Duodenal mucosa (tissue), 2 donors: ENCODE results near the gene MAPK8IP1.
A peak's percentile ranks its signal among the peaks of the same experiment; 100 is the strongest.

Source experiments
- H3K27ac ChIP-seq: one replicate; pipeline ENCODE4 v1.7.0; 2013; ENCODE audit warnings: low read depth, low read length
- H3K27me3 ChIP-seq, 2 donors: one replicate each; pipeline ENCODE4 v1.7.0; 2013; ENCODE audit warnings: low read length in 2 of 2, control low read depth in 1 of 2; ENCODE audit not compliant: insufficient read depth in 2 of 2, control insufficient read depth in 1 of 2
- H3K36me3 ChIP-seq, 2 donors: one replicate each; pipeline ENCODE4 v1.7.0; 2013; ENCODE audit warnings: low read length in 2 of 2, control low read depth in 1 of 2; ENCODE audit not compliant: insufficient read depth in 2 of 2, control insufficient read depth in 1 of 2
- H3K4me1 ChIP-seq, 2 donors: one replicate each; pipeline ENCODE4 v1.7.0; 2013; ENCODE audit warnings: low read length in 2 of 2, control low read depth in 1 of 2; ENCODE audit not compliant: insufficient read depth in 2 of 2, control insufficient read depth in 1 of 2
- H3K4me3 ChIP-seq, 2 donors: one replicate each; pipeline ENCODE4 v1.7.0; 2013; ENCODE audit warnings: low read length in 2 of 2, low read depth in 1 of 2
- H3K9ac ChIP-seq, 2 donors: one replicate each; pipeline ENCODE4 v1.7.0; 2013; ENCODE audit warnings: low read length in 2 of 2, low read depth in 1 of 2
- H3K9me3 ChIP-seq, 2 donors: one replicate each; pipeline ENCODE4 v1.7.0; 2013; ENCODE audit warnings: low read length in 2 of 2, control low read depth in 1 of 2; ENCODE audit not compliant: control insufficient read depth in 1 of 2

Gene MAPK8IP1

GRCh38 chr11:45907911-45908370 lies 22.5 kb downstream of the MAPK8IP1 start:
- Histone ChIP-seq H3K36me3 (peaks cover 5 to 33% of the 10 kb centered on the region in 2 donors), H3K27ac (no peak overlapping the region), H3K4me1 (peaks cover 21 to 31% of the 10 kb centered on the region in 2 donors), H3K9me3 (no peaks in the 10 kb centered on the region), H3K4me3 (no peak overlapping the region), H3K9ac (no peak overlapping the region), H3K27me3 (no peaks in the 10 kb centered on the region)

GRCh38 chr11:45909594-45910475 lies 24.4 kb downstream of the MAPK8IP1 start:
- no peak overlapping the region for H3K9ac ChIP-seq
- H3K36me3 ChIP-seq, result peaks cover 19 to 52% of the 10 kb centered on the region in 2 donors

DNA sequence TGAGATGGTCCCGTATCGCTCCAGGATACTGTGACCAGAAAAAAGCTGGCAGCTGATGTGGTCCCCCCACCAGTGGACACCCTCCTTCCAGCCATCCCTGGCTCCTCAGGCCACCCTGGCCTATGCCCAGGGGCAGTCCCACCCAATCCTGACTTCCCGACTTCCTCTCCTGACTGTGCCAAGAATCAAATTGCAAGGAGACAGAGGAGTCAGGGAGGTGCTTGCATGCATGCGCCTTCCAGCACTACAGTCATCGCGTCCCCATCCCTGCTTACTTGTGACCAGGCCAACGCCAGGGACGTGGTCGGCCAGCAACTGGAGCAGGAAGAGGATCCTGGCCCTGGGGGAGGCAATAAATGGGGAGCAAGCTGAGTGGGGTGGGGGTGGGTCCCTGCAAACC lies 25.2 kb downstream of the MAPK8IP1 start:
- H3K27me3 ChIP-seq, result no peaks in the 10 kb centered on the region
- H3K9ac ChIP-seq, result no peak overlapping the region
- H3K9me3 ChIP-seq, result no peaks in the 10 kb centered on the region
- no peak overlapping the region for H3K27ac ChIP-seq
- H3K4me3 ChIP-seq, result no peak overlapping the region
- H3K4me1 ChIP-seq, result peaks cover 9 to 13% of the 10 kb centered on the region in 2 donors
- peaks cover 27 to 60% of the 10 kb centered on the region in 2 donors for H3K36me3 ChIP-seq

More at GRCh38 chr11:45909594-45910475, 24.4 kb downstream of the MAPK8IP1 start:
- Histone ChIP-seq H3K4me3 (no peak overlapping the region), H3K27ac (no peak overlapping the region), H3K4me1 (peaks cover 12 to 21% of the 10 kb centered on the region in 2 donors), H3K27me3 (no peaks in the 10 kb centered on the region), H3K9me3 (no peaks in the 10 kb centered on the region)

DNA sequence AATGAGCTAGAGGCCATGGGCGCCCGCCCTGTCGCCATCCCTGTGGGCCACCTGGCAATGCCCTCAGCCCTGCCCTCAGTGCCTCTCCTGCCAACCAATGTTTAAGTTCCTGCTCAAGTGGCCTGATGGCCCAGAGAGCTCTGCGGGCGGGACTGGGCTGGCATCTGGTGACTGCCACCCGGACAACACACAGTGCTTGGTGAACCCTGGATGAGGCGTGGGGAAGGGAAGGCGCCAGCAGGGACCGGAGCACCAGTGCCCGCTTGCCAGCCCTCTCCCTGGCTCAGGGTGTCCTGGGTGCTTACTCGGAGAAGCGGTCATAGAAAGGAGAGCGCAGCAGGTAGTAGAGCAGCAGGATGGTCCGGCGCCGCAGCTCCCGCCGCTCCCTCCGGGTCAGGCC lies 28.1 kb downstream of the MAPK8IP1 start:
- H3K4me3 ChIP-seq, result no peak overlapping the region
- no peak overlapping the region for H3K9ac ChIP-seq
- H3K36me3 ChIP-seq, result peaks cover 27 to 68% of the 10 kb centered on the region in 2 donors
- H3K27me3 ChIP-seq, result no peaks in the 10 kb centered on the region
- no peak overlapping the region for H3K27ac ChIP-seq
- H3K4me1 ChIP-seq, result peaks cover 11 to 16% of the 10 kb centered on the region in 2 donors
- H3K9me3 ChIP-seq, result no peaks in the 10 kb centered on the region

DNA sequence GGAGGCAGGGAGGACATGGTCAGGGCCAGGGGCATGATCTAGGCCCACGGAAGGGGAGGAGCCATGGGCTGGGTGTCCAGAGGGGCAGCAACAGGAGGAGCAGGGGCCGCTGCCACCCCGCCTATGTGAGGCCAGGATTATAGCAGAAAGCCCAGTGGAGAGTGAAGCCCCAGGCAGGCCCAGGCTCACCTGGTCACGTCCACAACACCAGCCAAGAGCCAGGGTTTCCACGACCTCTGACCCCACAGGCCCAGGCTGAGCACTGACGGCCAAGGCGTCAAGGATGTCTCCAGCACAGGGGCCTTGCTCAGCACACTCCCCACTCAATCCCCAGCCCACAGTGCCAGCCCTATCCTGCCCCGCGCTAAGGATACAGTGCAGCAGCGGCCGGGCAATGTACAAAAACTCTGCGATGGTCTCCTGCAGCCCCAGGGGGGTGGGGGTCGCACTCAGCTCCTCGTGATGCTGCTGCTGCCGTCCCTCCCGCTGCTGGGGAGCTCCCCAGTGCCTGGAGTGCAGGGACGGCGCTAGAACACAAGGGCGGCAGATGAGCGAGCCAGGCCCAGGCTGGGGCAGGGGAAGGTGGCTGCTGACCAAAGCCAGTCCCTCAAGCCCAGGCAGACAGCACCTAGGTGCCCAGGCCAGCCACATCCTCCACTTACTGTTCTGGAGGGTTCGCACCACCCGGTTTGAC lies 28.6 kb downstream of the MAPK8IP1 start:
- Histone ChIP-seq H3K9ac (no peak overlapping the region), H3K27ac (no peak overlapping the region), H3K4me1 (peaks cover 15 to 16% of the 10 kb centered on the region in 2 donors), H3K9me3 (no peaks in the 10 kb centered on the region), H3K4me3 (no peak overlapping the region), H3K36me3 (peaks cover 27 to 68% of the 10 kb centered on the region in 2 donors), H3K27me3 (no peaks in the 10 kb centered on the region)

- Histone ChIP-seq H3K4me3 (no peak overlapping the region), H3K36me3 (peaks cover 27 to 54% of the 10 kb centered on the region in 2 donors), H3K9me3 (no peaks in the 10 kb centered on the region), H3K9ac (no peak overlapping the region), H3K4me1 (peaks cover 15 to 16% of the 10 kb centered on the region in 2 donors), H3K27me3 (no peaks in the 10 kb centered on the region), H3K27ac (no peak overlapping the region)
Measured at GRCh38 chr11:45915446-45915845, 30.0 kb downstream of the MAPK8IP1 start.

GRCh38 chr11:45917286-45917622 lies 31.8 kb downstream of the MAPK8IP1 start:
- Histone ChIP-seq H3K27me3 (no peaks in the 10 kb centered on the region), H3K9me3 (no peaks in the 10 kb centered on the region), H3K9ac (peak overlapping the region; percentile 87 to 89), H3K27ac (peak overlapping the region; percentile 90), H3K4me3 (peak overlapping the region; percentile 87 to 97), H3K36me3 (peaks cover 23 to 40% of the 10 kb centered on the region in 2 donors), H3K4me1 (peaks cover 15 to 22% of the 10 kb centered on the region in 2 donors)

GRCh38 chr11:45917623-45918330 lies 32.3 kb downstream of the MAPK8IP1 start, which contains the start of gene PEX16:
PEX16 (minus strand) TSS chr11:45917877; CDS start chr11:45917811, 66 bp downstream.
- H3K9ac ChIP-seq, result peak within 1 kb of the TSS; percentile 89
- H3K4me1 ChIP-seq, result peaks cover 15 to 22% of the 10 kb centered on the region in 2 donors
- peak within 1 kb of the TSS; percentile 87 to 97 for H3K4me3 ChIP-seq
- no peaks in the 10 kb centered on the region for H3K9me3 ChIP-seq
- peaks cover 0 to 3% of the 10 kb centered on the region in 2 donors for H3K27me3 ChIP-seq
- peak within 1 kb of the TSS; percentile 90 for H3K27ac ChIP-seq
- H3K36me3 ChIP-seq, result peaks cover 23 to 36% of the 10 kb centered on the region in 2 donors

- no peaks in the 10 kb centered on the region for H3K9me3 ChIP-seq
- H3K4me3 ChIP-seq, result peak overlapping the region; percentile 87 to 97
- peaks cover 6 to 9% of the 10 kb centered on the region in 2 donors for H3K27me3 ChIP-seq
- H3K27ac ChIP-seq, result peak overlapping the region; percentile 59
- H3K36me3 ChIP-seq, result peaks cover 19 to 30% of the 10 kb centered on the region in 2 donors
- peaks cover 15 to 27% of the 10 kb centered on the region in 2 donors for H3K4me1 ChIP-seq
- peak overlapping the region; percentile 89 for H3K9ac ChIP-seq
Measured at GRCh38 chr11:45918331-45918941, 33.0 kb downstream of the MAPK8IP1 start.
